GM11168 (cell line): ENCODE results near the gene ABCC12.

Experiments
- in situ Hi-C: fragments of 300-500 bp; cut with MboI; formaldehyde crosslinking; loops from one replicate; pipeline ENCODE4 v1.12.0; 2022; ENCODE audit warnings: low sequenced_read_pairs; ENCODE audit not compliant: unreplicated experiment

Gene ABCC12

DNA sequence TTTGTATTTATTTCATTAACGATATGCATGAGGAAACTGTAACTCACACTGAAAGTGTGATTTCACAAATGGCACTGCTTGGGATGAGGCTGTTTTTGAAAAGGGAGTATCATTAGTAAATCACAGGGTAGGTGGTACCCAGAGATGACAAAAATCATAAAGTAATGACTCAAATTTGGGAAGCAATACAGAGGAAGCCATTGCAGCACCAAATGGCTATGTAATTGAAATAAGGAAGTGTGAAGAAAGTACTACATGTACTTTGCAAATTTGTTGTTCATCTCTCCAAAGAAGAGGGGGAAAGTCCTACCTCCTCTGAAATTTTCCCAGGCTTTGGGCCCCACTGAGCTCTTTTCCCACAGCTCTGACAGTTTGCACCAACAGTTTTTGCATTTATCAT, 12.3 kb upstream of the ABCC12 start:
- in situ Hi-C loops: loop anchor here (10.0 to 25.0 kb wide), 3 partner anchors 1033 to 1231 kb away; no protein-coding TSS in a partner anchor

GRCh38 chr16:48166617-48167016, 10.8 kb upstream of the ABCC12 start:
- in situ Hi-C loops: loop anchor here (10.0 to 25.0 kb wide), 3 partner anchors 1032 to 1229 kb away; no protein-coding TSS in a partner anchor

- in situ Hi-C loops: loop anchor here (10.0 to 25.0 kb wide), 3 partner anchors 1031 to 1229 kb away; no protein-coding TSS in a partner anchor
These were observed 10.3 kb upstream of the ABCC12 start for GRCh38 chr16:48165961-48166578.

DNA sequence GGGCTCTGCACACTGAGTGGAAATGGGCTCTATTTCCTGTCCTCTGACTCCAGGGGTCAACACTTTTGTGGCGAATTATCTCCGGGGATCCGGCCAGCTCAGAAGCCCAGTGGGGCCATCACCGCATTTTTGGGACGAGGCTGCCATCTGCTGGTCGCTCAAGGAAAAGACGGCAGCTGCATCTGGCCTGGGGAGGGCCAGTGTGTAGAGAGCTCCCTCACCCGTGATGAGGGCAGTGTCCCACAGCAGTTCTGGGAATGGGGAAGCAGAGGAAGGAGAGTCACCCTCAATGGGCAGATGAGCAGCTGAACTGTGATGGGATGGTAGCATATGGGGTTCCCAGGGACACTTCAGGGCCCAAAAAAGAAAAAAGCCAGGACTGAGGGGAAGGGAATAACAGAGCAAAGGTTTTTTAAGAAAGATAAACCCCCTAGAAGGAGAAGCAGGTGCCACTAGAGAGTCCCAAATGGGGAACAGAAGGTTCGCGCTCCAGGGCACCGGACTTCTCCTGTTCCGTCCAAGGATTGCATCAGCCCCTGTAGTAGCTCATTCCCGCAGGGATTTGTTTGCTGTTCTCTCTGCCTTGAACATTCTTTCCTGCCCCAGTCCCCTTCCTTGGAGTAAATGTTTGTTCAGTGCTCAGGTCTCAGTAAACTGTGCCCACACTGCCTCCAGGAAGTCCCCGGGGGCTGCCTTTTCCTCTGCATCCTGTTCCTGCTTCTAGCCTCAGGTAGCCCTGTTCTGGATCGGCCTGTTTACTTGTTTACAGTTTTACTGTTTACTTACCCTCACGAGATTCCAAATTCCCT, 9.3 kb upstream of the ABCC12 start:
- in situ Hi-C loops: loop anchor here (10.0 to 25.0 kb wide), 3 partner anchors 1030 to 1228 kb away; no protein-coding TSS in a partner anchor

- in situ Hi-C loops: loop anchor here (10.0 to 25.0 kb wide), 3 partner anchors 1028 to 1226 kb away; no protein-coding TSS in a partner anchor
These were observed 7.1 kb upstream of the ABCC12 start for GRCh38 chr16:48162839-48163410.

- in situ Hi-C loops: loop anchor here (10.0 to 25.0 kb wide), 3 partner anchors 1027 to 1225 kb away; no protein-coding TSS in a partner anchor
These were observed 6.1 kb upstream of the ABCC12 start for GRCh38 chr16:48161906-48162305.

- in situ Hi-C loops: loop anchor here (10.0 to 25.0 kb wide), 3 partner anchors 1026 to 1223 kb away; no protein-coding TSS in a partner anchor
These were observed 4.8 kb upstream of the ABCC12 start for GRCh38 chr16:48160575-48160974.

DNA sequence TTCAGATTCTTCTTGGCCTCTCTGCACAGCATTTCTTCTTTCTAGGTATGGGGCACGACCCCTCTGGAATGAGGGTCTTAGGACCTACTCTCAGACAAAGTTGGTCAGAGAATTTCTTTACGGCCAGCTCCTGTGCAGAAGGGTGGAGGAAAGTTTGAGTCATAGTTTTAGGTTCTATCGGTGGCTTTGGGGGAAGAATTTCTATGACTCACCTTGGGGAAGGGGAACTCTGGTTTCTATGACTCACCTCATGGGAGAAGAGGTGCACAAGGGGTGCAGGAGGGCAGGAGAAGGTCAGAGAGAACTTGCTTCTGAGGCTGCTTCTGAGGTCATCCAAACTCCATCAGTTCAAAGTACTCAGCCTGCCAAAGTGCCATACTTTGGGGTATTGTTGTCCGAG, 2.5 kb upstream of the ABCC12 start:
- in situ Hi-C loops: loop anchor here (25.0 kb wide), 2 partner anchors 1121 to 1221 kb away; no protein-coding TSS in a partner anchor

GRCh38 chr16:48157794-48158193, 2.0 kb upstream of the ABCC12 start:
- in situ Hi-C loops: loop anchor here (25.0 kb wide), 2 partner anchors 1120 to 1220 kb away; no protein-coding TSS in a partner anchor

DNA sequence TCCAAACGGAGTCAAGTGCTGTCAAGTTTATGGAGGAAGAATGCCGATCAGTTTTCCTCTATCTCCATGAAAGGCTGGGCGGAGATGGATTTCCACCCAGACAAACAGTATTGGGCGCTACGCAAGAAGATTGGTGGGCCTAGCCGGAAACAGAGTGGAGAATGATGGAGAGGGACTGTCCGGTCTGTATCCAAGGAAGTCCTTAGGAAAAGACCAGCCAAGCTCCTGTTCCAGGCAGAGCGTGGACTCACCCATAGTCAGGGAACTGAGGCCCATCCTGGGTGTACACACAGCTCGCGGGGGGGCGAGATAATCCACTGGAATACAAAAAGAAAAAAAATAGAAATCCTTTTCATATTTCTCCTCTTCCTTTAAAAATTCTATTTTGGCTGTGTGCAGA, 1.5 kb upstream of the ABCC12 start:
- in situ Hi-C loops: loop anchor here (25.0 kb wide), 2 partner anchors 1120 to 1220 kb away; no protein-coding TSS in a partner anchor

GRCh38 chr16:48156790-48157209, 1.0 kb upstream of the ABCC12 start:
- in situ Hi-C loops: loop anchor here (25.0 kb wide), 2 partner anchors 1119 to 1219 kb away; no protein-coding TSS in a partner anchor

DNA sequence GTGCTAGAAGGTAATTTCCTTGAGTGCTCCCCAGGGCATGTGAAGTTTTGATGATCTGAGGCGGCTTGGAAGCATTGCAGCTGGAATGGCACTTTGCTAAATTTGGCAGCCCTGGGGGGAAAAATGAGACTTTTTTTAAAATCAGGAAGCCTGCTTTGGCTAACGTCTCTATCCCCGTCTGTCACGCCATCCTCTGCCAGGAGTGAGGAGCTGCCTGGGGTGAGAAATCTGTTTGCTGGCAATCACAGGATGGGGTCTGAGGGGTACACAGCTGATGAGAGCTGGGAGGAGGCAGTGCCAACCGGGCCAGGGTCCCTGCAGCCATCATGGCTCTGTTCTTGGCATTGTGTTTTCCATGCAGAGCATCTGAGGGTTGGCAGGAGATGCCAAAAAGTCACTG, 2.0 kb downstream of the ABCC12 start:
- in situ Hi-C loops: loop anchor here (25.0 kb wide), 2 partner anchors 1116 to 1216 kb away; no protein-coding TSS in a partner anchor

GRCh38 chr16:48152226-48152625, 3.6 kb downstream of the ABCC12 start:
- in situ Hi-C loops: loop anchor here (25.0 kb wide), 2 partner anchors 1115 to 1215 kb away; no protein-coding TSS in a partner anchor

- in situ Hi-C loops: loop anchor here (25.0 kb wide), 2 partner anchors 1113 to 1213 kb away; no protein-coding TSS in a partner anchor
These were observed 5.1 kb downstream of the ABCC12 start for GRCh38 chr16:48150707-48151106.

DNA sequence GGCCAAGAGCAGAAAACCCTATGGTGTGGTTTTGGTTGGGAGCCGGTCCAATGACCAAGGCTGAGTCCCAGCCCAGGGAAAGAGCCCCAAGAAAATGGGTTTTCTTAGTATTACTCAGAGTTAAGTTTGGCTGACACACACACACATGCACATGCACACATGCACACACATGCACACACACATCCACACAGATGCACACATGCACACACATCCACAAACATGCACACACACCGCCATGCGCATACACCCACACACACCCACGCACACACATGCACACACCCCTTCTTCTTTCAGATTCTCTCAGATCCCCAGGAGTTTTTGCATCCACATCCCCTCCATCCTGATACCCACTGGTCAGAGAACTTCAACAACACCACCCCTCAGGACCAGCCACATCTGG, 9.1 kb downstream of the ABCC12 start:
- in situ Hi-C loops: no loop called here

GRCh38 chr16:48146131-48146530, 9.7 kb downstream of the ABCC12 start:
- in situ Hi-C loops: no loop called here

GRCh38 chr16:48143812-48144368, 11.9 kb downstream of the ABCC12 start:
- in situ Hi-C loops: no loop called here

DNA sequence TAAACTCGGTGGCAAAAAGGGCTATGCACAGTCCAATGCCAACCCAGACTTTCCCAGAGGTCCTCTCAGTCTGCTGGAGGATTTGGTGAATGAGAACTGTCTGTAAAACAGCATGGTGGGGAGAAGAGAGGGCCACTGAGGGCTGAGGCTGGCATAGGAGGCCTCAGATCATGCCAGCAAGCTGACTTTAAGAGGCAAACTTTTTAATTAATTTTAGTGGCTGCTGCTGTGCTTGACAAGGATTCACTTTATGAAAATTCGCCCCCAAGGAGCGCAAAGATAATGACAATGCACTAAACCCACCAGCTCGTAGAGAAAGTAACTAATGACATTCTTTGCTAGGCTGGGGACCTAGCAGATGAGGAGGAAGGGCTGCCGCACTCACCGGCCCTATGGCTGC, 15.0 kb downstream of the ABCC12 start:
- in situ Hi-C loops: no loop called here

- in situ Hi-C loops: no loop called here
These were observed 16.3 kb downstream of the ABCC12 start for GRCh38 chr16:48139517-48139916.

- in situ Hi-C loops: no loop called here
These were observed 17.2 kb downstream of the ABCC12 start for GRCh38 chr16:48138543-48138942.
